NCI-H2227 treated with DMSO at 0.1 percent for 48 hours (cell line): ENCODE measurements around the gene GPR156.

ENCODE experiments used
- DNase-seq: peaks from one replicate; lab custom pipeline; 2025; lab: John Stamatoyannopoulos, UW

Gene GPR156

DNA sequence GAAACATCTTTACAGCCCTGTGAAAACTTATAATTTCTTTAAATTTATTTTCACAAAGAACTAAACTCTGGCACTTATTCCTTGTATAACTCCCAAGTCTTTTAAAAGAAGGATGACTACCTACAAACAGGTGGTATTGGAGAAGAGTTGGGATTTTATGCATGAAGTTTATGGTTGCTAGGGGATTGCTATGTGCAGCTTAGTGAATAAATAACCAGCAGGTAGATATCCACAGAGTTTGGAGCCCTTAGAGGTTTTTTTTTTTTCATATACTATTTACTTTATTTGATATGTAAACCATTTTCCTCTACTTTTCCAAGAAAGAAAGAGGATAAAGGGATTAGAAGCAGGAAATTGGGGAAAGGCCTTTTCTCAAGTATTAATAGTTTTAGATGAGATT lies 91.5 kb downstream of the GPR156 start:
- no peak for DNase-seq

DNA sequence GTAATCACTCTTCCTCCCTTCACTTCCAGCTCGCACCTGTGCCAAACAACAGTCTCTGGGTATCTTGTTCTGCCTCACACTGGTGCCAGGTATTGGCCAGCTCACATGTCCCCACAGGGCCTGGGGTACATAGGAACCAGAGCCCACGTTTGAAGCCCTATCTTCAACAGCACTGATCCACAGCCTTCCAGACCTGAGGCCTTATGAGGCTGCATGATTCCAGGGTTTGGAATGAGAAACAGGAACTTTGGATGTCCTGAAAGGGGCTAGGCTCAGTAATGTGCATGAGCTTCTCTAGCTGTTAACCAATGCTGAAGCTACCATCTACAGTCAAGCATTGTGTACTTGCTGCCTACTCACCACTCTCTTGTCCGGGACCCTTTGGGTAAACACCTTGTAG lies 92.4 kb downstream of the GPR156 start:
- DNase-seq = no peak

DNA sequence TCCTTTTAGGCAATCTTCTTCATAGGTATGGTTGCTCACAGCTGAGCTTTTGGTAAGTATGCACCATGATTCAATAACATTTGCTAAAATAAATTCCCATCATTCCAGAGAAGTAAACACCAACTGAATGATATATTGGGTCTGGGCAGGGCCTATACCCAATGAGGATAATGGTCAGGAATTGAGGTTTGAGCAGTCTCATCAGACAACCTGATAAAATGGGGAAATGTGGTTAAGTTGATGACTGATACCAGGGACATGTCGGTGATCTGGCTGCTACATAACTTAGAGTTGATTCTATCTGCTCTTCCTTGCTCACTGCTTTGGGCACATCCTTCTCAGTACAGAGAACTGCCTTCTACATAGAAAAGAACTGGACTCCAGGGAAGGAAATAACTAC lies 92.9 kb downstream of the GPR156 start:
- DNase-seq = no peak

DNA sequence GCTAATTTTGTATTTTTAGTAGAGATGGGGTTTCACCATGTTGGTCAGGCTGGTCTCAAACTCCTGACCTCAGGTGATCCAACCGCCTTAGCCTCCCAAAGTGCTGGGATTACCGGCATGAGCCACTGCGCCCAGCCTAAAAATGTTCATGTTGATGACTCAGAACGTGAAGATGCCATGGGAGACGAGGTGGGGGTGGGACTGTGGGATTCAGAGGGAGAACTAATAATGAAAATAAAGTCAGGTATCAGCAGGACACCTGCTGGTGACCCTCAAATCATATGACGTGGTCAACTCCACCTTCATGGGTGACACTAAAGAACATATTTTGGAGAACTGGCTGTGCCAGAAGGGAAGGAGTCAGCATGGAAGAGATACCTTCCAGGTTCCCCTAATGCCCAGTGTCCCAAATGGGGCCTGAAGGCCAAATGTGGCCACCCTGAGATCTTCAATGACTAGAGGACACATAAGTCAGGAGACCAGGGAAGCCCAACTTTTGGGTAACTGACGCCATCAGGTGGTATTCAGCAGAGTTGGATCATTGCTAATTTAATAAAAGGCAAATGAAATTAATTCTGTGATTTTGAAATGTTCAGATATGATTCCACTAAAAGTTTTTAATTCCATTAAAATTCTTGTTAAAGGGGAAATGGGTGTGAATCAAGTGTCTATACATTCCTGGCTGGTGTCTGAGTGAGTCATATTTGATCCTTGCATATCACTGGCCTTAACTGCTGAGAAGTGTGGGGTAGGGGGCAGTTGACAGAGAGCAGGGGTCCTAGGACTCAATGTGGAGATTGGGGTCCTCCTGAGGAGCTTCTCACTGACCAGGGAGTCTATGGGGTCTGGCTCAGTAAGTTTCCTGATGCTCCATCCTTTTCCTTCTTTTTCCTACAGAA lies 102.2 kb downstream of the GPR156 start:
- no peak for DNase-seq

DNA sequence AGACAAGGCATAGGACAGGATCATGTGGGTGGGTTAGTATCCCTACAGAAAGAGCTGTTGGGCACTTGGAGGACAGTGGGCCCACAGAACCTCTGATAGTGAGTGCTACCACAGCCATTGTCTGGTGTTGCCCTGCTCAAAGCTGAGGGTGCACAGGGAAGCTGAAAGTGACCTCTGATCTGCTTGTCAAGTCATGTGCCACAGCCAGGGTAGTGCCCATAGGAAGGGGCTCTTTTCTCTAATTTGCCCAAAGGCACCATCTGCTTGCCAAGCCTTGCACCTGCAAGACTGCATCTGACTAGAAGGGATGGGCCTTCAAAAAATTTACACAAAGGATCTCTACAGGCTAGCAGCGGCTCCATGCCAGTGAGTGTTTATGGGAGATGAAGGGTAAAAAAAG lies 103.4 kb downstream of the GPR156 start:
- no peak for DNase-seq

DNA sequence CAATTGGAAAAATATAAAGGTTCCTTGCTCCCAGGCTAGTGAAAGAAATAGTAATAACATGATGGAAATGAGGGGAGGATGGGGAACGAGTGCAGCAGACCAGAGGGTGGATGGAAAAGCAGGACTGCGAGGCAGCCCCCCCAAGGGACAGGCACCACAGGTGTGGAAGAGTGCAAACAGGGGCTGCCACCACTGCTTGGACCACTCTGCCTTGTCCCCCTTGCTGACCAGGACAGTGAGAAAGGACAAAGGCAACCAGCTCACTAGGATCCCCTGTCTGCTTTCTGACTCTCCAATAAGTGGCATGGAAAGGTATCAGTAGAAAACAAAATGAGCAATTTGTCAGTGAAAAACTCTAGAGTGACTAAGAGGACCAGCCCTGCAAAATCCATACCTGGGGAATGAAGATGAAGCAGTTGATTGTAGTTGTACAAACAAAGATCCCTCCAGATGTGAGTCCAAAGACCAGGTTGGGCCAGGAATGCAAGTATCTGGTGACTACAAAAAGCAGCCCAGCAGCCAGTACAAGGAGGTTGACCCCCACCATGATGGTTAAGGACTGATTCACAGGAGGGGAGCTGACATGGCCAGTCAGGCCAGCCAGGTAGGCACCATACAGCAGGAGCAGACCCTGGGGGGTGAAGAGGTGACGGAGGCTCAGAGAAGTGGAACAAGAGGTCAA lies 104.2 kb downstream of the GPR156 start:
- DNase-seq = no peak

DNA sequence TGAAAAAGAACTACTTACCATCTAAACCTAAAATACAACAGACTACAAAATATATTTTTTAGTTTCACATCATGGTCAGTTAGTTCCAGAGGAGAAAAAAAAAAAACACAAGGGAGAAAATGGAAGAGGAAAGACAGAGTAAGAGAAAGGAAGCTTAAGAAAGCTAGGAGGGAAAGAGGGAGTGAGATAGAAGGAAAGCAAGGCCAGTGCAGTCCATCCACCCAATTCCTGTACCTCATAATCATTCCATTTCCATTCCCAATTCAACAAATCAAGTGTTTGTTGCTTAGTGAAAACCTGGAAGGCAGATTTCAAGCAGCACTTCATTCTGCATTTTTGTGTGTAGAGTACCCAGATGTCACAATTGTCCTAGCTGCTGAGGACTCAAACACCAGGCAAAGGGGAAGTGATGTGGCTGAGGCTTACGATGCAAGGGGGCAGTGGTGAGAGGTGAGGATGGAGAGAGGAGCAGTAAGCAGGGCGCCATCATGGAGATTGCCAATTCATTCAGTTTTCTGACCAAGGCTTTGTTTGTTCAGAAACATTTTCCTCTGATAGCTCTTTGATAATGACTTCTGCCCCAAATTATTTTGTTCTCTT lies 107.2 kb downstream of the GPR156 start:
- no peak for DNase-seq

DNA sequence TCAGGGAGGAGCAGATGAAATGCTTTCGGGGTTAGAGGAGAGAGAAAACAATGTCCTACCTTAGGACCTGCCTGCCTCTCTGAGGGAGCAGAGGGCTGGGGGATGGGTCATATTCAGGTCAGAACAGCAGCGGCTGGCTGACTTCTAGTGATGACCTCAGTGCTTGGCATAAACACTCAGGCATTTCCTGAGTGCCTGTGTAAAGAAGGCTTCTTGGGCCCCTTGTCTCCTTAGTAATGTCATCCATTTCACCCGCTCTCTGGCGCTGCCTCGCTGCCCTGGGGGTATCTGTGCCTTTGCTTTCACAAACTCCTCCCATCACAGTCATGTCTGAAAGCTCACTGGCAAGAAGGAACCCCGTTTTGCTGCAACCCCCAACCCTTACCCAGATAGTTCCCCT lies 107.9 kb downstream of the GPR156 start:
- DNase-seq = peak; percentile 0

DNA sequence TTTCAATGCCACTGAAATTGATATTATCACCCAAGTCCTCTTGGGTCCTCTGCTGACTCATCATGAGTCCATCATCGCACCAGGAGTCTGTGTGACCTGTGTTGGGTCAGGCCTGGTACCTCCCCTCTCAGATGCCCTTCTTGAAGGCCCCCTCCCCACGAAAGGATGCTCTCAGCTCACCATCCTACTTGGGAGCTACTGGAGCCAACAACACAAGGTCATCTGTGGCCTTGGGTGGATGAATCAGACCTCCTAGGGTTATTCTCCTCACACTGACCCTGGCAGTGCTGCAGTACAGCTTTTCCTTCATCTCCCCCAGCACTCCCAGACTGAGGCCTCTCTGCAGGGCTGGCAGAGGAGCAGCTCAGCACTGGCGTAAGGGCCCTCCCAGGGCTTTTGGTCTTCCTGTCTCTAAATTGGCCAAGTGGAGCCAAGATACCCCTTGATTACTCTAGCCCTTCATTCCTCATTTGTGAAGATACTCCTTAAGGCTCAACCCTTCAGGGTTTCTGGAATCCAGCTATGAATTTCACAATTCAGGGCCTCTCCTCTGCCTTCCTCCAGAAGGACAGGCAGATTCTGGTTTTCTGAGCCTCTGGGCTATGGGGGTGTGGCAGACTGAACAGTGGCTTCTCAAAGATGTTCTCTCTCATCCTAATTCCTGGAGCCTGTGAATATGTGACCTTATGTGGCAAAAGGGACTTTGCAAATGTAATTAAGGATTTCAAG lies 110.0 kb downstream of the GPR156 start:
- no peak for DNase-seq

DNA sequence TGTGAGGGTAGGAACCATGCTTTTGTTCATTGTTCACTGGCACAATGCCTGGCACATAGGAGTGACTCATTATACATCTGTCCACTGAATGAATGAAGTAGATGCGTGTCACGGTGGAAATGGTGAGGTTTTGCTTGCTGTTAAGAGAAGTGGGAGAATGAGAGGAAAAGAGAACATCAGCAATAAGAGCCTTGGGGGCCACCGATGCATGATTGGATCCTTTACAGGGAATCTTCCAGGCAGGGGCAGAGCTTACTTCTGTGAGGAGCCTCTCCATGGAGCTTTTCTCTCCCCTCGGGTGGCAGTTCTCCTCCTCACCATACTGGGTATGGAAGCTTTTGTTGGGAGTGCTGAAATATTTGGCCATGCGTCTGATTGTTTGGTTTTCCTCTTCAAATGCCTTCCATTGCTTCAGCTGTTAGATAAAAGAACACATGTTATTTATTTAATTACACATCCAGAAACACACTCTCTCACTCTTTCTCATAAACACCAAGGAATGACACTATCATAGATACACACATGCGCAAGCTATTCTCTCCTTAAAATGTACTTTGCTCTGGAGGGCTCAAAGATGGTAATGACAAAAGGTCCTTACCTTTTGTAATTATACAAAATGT lies 111.9 kb downstream of the GPR156 start:
- DNase-seq = no peak

DNA sequence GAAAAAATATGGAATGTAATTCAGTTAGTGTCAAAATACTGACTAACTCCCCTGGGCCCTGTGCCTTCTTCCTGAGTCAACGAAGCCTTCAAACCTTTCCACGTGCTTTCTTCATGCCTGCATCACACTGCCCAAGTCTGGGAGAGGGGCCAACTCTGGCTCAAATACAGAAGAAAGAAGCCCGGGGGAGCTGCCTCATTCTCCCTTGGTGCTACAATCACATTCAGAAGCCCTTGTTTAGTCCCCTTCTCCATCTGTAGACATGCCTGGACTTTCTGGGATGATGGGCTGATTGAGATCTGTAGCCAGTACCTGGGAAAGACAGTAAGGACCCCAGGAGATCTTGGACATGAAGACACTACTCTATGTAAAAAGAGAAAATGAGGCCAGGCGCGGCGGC lies 113.0 kb downstream of the GPR156 start:
- no peak for DNase-seq

DNA sequence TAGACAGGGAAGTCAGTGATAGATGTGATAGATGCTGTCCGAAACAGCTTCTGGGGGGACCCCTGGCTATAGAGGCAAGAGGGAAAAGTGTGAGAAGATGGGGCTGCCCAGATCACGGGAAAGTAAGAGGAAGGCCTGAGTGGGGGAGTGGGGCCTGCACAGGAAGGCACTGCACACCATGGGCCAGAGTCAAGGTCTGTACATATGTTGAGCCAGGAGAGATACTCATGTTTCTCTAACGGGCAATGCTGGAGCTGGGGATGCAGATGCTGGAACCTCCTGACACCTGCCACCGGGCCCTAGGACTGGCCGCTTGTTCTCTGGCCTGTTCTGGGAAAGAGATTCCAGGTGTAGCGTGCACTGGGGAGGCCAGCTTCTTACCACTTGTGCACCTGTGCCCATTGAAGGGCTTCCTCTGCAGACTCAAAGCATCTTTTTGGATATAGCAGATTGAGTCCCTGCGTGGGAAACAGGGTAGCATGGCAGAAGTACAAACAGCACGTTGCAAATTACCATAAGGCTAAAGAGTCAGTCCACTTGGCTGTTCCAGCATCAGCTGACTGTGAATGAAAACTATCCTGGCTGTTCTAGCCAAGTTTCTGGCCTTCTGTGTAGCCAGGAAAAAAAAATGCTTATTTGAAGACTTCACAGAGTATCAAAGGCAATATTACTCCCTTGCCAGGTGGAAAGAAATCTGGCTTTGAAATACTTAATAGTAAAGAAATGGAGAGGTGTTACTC lies 113.7 kb downstream of the GPR156 start:
- no peak for DNase-seq

DNA sequence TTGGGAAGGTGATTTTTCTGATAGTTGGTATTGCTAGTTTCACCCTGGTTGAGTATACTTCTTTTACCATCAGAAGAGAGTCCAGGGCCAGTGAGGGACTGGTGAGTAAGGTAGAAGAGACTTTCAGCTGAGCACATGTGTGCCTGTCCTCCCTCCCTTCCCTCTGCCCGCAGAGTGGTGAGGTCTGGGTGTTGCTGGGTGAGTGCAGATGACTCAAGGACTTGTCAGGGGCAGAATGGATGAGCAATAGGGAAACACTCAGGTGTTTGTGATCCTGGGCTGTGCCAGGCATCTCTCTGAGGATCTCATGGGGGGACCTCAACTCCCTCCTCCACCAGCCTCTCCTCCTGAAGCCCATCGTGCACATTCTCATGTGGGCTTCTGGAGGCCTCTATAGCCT lies 114.8 kb downstream of the GPR156 start:
- DNase-seq = no peak

DNA sequence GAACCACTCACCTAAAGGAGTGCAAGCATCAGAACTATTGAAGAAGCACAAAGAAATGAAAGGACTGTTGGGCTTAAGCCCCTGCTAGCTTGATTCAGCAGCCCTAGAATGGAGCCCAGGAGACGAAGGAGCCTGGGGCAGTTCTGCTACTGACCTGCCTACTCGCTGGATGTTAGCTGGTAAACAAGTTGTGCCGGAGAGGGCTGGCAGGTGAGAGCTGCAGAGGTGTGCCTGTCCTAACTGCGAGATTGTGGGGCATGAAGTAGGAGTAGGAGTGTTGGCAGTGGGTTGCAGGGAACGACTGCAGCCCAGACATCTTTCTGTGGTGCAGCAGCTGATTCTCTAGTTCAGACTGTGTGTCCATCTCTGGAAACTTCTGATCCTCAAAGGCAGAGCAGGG lies 115.6 kb downstream of the GPR156 start:
- no peak for DNase-seq

DNA sequence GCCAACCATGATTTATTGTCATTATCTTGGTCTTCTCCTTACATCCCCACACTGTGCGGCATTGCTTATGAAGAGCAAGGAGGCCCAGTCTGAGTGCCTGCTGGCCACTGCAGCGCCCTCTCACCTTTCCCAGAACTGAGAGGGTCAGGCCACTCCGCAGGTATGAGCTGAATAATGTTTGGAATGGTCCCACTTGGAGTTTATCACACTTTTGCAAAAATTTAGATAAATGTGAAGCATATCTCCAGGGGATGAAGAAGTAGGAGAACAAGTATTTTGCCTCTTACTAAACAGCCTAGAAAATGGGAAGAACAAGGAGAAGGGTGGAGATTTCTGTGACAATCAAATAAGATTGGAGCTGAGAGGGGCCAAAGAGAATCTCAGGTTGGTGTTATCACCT lies 116.4 kb downstream of the GPR156 start:
- DNase-seq = no peak

DNA sequence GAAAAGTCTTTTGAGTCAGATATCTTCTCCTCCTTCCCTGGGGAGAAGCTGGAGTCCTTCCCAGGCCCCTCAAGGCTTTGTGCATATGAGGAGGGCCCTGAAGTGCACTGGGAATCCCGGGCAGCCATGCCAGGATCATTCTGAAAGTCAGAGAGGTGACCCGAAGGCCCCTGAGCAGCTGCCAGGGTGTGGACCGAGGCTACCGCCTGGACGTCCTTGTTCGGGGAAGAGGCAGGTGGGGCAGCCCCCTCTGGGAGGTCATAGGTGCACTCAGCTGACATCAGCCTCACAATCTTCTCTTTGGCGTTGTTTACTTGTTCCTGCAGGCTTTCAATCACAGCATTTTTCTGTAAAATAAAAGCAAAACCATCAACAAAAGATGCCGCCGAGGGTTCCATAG lies 117.0 kb downstream of the GPR156 start:
- DNase-seq = no peak

DNA sequence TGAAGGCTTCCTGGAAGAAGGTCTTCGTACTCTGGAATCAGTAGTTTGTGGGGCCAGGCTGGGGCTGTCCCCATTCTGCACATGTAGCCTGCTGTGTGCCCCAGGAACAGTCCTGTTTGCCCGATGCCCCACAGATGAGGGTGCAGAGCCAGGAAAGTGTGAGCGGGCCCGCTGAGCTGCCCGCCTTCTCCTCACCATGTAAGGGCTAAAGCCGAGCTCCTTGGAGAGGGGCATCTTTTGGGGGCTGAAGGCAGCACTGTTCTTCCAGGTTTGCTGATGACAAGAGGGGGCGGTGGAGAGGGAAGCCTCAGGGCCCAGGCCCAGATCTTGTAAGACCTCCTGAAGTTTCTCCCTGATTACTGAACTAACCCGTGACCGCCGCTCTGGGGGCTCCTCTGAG lies 117.5 kb downstream of the GPR156 start:
- no peak for DNase-seq

DNA sequence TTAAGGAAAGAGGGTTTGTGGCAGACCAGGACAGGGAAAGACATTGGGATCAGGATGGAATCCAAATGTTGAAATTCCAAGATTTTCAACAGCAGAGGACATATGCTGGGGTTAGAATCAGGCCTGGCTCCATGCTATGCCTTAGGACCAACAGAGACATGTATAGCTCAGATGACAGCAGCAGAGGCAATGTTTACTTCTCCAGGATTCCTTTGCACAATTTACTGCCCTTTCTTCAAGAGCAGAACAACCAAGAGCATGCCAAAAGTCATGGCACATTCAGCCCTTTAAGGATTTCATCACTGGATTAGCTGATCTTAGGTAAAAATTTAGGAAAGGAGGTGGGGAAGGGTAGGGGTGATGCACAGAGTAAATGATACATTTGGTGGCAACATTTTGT lies 121.2 kb downstream of the GPR156 start:
- DNase-seq = no peak

DNA sequence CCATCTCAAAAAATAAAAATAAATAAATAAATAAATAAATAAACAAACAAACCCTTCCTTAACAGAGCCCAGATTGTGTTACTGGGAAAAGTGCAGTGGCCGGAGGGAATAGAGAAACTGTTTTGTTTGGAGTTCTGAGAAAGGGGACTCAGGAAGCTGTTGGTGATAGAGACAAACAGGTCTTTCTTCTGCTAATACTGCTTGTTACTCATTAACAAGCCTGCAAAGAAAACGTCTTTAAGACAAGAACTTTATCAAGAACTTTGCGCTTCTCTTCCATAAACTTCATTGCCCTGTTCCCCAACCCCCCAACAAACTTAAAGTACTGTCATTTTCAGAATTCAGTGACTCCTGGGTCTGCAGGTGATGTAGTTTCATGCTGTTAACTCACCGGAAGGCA lies 122.0 kb downstream of the GPR156 start:
- no peak for DNase-seq

DNA sequence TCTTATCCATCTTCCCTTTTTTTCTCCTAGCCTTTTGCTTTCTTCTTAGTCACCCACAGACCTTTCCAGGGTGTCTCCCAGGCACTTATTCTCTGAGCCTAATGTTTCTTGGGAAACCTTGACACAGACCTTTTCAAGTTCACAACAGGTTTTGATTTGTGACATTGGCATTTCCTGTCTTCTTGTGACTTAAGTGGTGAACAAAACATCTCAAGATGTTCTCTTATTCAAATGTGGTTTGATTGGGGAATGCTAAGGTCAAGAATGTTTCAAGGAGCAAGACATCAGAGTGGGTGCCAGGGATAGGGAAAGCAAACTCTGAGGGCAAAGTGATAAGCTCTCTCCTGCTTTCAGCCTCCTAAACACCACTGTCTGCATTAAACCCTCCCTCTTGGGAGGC lies 122.6 kb downstream of the GPR156 start:
- DNase-seq = no peak

DNA sequence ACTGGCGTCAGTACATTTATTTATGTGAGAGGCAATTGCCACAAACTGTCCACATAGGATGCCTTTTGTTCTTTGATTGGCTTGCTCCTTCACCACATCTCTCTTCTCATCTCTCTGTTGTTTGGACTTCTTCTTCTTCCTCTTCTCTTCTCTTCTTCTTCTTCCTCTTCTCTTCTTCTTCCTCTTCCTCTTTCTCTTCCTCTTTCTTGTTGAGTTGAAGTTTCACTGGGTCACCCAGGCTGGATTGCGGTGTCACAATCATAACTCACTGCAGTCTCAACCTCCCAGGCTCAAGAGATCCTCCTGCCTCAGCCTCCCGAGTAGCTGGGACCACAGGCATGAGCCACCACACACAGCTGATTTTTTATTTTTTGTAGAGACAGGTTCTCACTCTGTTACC lies 123.1 kb downstream of the GPR156 start:
- no peak for DNase-seq
